Stimulated activated CD8-positive, alpha-beta memory T cell treated with anti-CD3 and anti-CD28 coated beads, Interleukin-4, amount 100 ng/mL, for 24 hours (primary cell): ENCODE measurements around the gene CELF2.
"Not testable (repeated sequence)": the region's sequence is repeated elsewhere in the genome, so short reads cannot be mapped to it uniquely, and the experiment has no call there.

Experiments
- DNase-seq: peaks from one replicate; pipeline ENCODE4 v3.0.0-alpha.2; 2020; ENCODE audit warnings: low read depth

Gene CELF2

GRCh38 chr10:11328264-11329061 is 310.8 kb downstream of the CELF2 start:
- DNase-seq = no peak

GRCh38 chr10:11329062-11329673 is 311.5 kb downstream of the CELF2 start:
- DNase-seq = no peak

- no peak for DNase-seq
These were observed 312.8 kb downstream of the CELF2 start for GRCh38 chr10:11330383-11331045.

- DNase-seq = no peak
These were observed 313.4 kb downstream of the CELF2 start for GRCh38 chr10:11331046-11331577.

- no peak for DNase-seq
These were observed 314.1 kb downstream of the CELF2 start for GRCh38 chr10:11331726-11332125.

- no peak for DNase-seq
These were observed 315.2 kb downstream of the CELF2 start for GRCh38 chr10:11332846-11333245.

- DNase-seq = no peak
These were observed 316.8 kb downstream of the CELF2 start for GRCh38 chr10:11334436-11334835.

- no peak for DNase-seq
These were observed 317.5 kb downstream of the CELF2 start for GRCh38 chr10:11335167-11335652.

- DNase-seq = no peak
These were observed 318.3 kb downstream of the CELF2 start for GRCh38 chr10:11335881-11336430.

- no peak for DNase-seq
These were observed 319.1 kb downstream of the CELF2 start for GRCh38 chr10:11336722-11337162.

GRCh38 chr10:11337516-11337915 is 319.8 kb downstream of the CELF2 start:
- no peak for DNase-seq

GRCh38 chr10:11338160-11338844 is 320.6 kb downstream of the CELF2 start:
- no peak for DNase-seq

- DNase-seq = no peak
These were observed 321.3 kb downstream of the CELF2 start for GRCh38 chr10:11339013-11339412.

- DNase-seq = no peak
These were observed 322.0 kb downstream of the CELF2 start for GRCh38 chr10:11339660-11340059.

- DNase-seq = no peak
These were observed 323.8 kb downstream of the CELF2 start for GRCh38 chr10:11341283-11341960.

GRCh38 chr10:11344081-11344480 is 326.4 kb downstream of the CELF2 start:
- no peak for DNase-seq

GRCh38 chr10:11344550-11344949 is 326.9 kb downstream of the CELF2 start:
- DNase-seq = no peak

- no peak for DNase-seq
These were observed 327.8 kb downstream of the CELF2 start for GRCh38 chr10:11345224-11346054.

GRCh38 chr10:11347580-11347979 is 329.9 kb downstream of the CELF2 start:
- DNase-seq = not testable (repeated sequence)

- DNase-seq = no peak
These were observed 334.1 kb downstream of the CELF2 start for GRCh38 chr10:11351801-11352200.
